ENCODE results near the gene PPIL6. TPM values are rescaled to one million over a fixed set of nuclear protein-coding genes. Genes with fewer than 3 reads are reported as not detected.

PPIL6 gene
- polyA plus RNA-seq, 1 donor (not counting 4 experiments of a cell fraction or from before 2014, with no cell fraction given): 1.4 TPM

DNA sequence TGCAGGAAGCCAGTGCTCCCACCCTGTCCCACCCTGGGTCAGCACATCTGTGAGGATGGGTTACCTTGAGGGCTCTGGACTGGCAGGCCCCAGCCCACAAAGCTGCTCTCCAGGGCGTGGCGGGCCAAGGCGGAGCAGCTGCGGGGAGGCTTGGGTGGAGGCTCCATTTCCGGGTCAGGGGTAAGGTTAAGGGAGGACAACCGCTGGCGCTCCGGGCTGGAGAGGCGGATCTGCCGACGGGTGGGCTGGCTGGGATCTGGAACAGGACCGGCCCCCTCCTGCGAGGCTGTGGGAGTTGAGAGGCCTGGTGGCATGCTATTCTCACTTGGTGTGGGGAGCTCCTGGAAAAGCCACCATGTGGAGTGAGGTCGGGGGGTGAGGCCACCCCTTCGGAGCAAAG, 5.6 kb upstream of the PPIL6 start:
- H3K9me1 ChIP-seq (ENCODE audit: control insufficient read depth, extremely low read depth, insufficient read depth, low read length): peaks cover 2% of the 10 kb centered on the region
- DNase-seq (ENCODE audit: low read depth, low spot score) (no peak), FAIRE-seq (no peak)
- no peak overlapping the region for H3K9ac ChIP-seq (ENCODE audit: control insufficient read depth, extremely low read depth, insufficient read depth, low read length)
- no peaks in the 10 kb centered on the region for H3K27me3 ChIP-seq (ENCODE audit: control insufficient read depth, extremely low read depth, insufficient read depth, low read length)
- no peak overlapping the region for H2AFZ ChIP-seq (ENCODE audit: control insufficient read depth, low read length)
- no peaks in the 10 kb centered on the region for H3K9me3 ChIP-seq (ENCODE audit: control insufficient read depth, low read depth, low read length)
- peaks cover 2% of the 10 kb centered on the region for H3K79me2 ChIP-seq (ENCODE audit: control insufficient read depth, insufficient read depth, low read length)
- H3K27ac ChIP-seq (ENCODE audit: control insufficient read depth, insufficient read depth, low read length): no peak overlapping the region
- no peak overlapping the region for H3K4me3 ChIP-seq (ENCODE audit: control insufficient read depth in 2 of 3, extremely low read depth in 1 of 3, insufficient read depth in 2 of 3, low read depth in 1 of 3, low read length in 3 of 3)
- dilution Hi-C loops (cut with MboI; ENCODE audit: extremely low pct_ligation_motif_present, low sequenced_read_pairs): no loop called here
- TF ChIP-seq, protein P1, sequence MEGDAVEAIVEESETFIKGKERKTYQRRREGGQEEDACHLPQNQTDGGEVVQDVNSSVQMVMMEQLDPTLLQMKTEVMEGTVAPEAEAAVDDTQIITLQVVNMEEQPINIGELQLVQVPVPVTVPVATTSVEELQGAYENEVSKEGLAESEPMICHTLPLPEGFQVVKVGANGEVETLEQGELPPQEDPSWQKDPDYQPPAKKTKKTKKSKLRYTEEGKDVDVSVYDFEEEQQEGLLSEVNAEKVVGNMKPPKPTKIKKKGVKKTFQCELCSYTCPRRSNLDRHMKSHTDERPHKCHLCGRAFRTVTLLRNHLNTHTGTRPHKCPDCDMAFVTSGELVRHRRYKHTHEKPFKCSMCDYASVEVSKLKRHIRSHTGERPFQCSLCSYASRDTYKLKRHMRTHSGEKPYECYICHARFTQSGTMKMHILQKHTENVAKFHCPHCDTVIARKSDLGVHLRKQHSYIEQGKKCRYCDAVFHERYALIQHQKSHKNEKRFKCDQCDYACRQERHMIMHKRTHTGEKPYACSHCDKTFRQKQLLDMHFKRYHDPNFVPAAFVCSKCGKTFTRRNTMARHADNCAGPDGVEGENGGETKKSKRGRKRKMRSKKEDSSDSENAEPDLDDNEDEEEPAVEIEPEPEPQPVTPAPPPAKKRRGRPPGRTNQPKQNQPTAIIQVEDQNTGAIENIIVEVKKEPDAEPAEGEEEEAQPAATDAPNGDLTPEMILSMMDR (optimal IDR thresholded peaks at IDR 0.05 in 1 of 3, IDR thresholded peaks at IDR 0.05 in 1 of 3, conservative IDR thresholded peaks at IDR 0.05 in 1 of 3; ENCODE audit: extremely low read depth in 1 of 3, insufficient read depth in 2 of 3, low read length in 3 of 3): no peak
- no peak for TF ChIP-seq EZH2 (IDR thresholded peaks at IDR 0.05; ENCODE audit: low read length)
- H3K4me2 ChIP-seq (ENCODE audit: control insufficient read depth, extremely low read depth, insufficient read depth, low read depth, low read length): no peak overlapping the region
- H4K20me1 ChIP-seq (ENCODE audit: control insufficient read depth, extremely low read depth, insufficient read depth, low read length): no peaks in the 10 kb centered on the region
- H3K4me1 ChIP-seq (ENCODE audit: control insufficient read depth, extremely low read depth, insufficient read depth, low read length): peaks cover 9% of the 10 kb centered on the region
- H3K36me3 ChIP-seq (ENCODE audit: control insufficient read depth in 2 of 2, extremely low read depth in 1 of 2, insufficient read depth in 2 of 2, low read length in 2 of 2): peaks cover 31 to 46% of the 10 kb centered on the region in 2 experiments

DNA sequence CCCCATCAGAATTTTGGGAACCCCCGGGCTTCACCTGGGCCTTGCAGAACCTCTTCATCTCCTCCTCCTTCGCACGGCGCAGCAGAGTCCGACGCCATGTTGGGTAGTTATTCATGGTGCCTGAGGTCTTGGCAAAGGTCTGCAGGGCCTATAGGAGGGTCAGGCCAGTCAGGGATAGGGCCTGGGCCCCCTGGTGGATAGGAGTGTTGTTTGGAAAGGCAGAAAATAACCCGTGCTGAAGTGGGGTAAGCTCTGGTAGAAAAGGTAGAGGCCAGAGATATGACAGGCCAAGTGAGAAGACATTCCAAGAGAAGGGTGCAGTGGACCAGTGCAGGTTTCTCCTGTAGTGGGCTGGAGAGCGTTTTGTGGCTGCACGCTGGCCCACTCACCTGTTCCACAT, 5.0 kb upstream of the PPIL6 start:
- H3K9me3 ChIP-seq (ENCODE audit: control insufficient read depth, low read depth, low read length): no peaks in the 10 kb centered on the region
- no peak for DNase-seq (ENCODE audit: low read depth, low spot score)
- H3K9me1 ChIP-seq (ENCODE audit: control insufficient read depth, extremely low read depth, insufficient read depth, low read length): peaks cover 2% of the 10 kb centered on the region
- TF ChIP-seq EZH2 (IDR thresholded peaks at IDR 0.05; ENCODE audit: low read length): no peak
- TF ChIP-seq, protein P1 (optimal IDR thresholded peaks at IDR 0.05 in 1 of 3, IDR thresholded peaks at IDR 0.05 in 1 of 3, conservative IDR thresholded peaks at IDR 0.05 in 1 of 3; ENCODE audit: extremely low read depth in 1 of 3, insufficient read depth in 2 of 3, low read length in 3 of 3): peak in 1 of 3 experiments; percentile 9
- no peaks in the 10 kb centered on the region for H4K20me1 ChIP-seq (ENCODE audit: control insufficient read depth, extremely low read depth, insufficient read depth, low read length)
- no peak overlapping the region for H3K4me3 ChIP-seq (ENCODE audit: control insufficient read depth in 2 of 3, extremely low read depth in 1 of 3, insufficient read depth in 2 of 3, low read depth in 1 of 3, low read length in 3 of 3)
- H3K27me3 ChIP-seq (ENCODE audit: control insufficient read depth, extremely low read depth, insufficient read depth, low read length): no peaks in the 10 kb centered on the region
- no peak overlapping the region for H3K9ac ChIP-seq (ENCODE audit: control insufficient read depth, extremely low read depth, insufficient read depth, low read length)
- dilution Hi-C loops (cut with MboI; ENCODE audit: extremely low pct_ligation_motif_present, low sequenced_read_pairs): no loop called here
- no peak overlapping the region for H3K4me2 ChIP-seq (ENCODE audit: control insufficient read depth, extremely low read depth, insufficient read depth, low read depth, low read length)
- H3K4me1 ChIP-seq (ENCODE audit: control insufficient read depth, extremely low read depth, insufficient read depth, low read length): peaks cover 9% of the 10 kb centered on the region
- H3K27ac ChIP-seq (ENCODE audit: control insufficient read depth, insufficient read depth, low read length): no peak overlapping the region
- H3K79me2 ChIP-seq (ENCODE audit: control insufficient read depth, insufficient read depth, low read length): peaks cover 2% of the 10 kb centered on the region
- peaks cover 30 to 46% of the 10 kb centered on the region in 2 experiments for H3K36me3 ChIP-seq (ENCODE audit: control insufficient read depth in 2 of 2, extremely low read depth in 1 of 2, insufficient read depth in 2 of 2, low read length in 2 of 2)
- FAIRE-seq: no peak
- no peak overlapping the region for H2AFZ ChIP-seq (ENCODE audit: control insufficient read depth, low read length)
